ENCODE results near the gene CIRBP.

- no peak for TF ChIP-seq GATA3 (IDR thresholded peaks at IDR 0.05; ENCODE audit: low read depth, low read length)
- TF ChIP-seq GATA2 (IDR thresholded peaks at IDR 0.05; ENCODE audit: low read depth, low read length), result no peak
These were observed 16.0 kb downstream of the CIRBP start for GRCh38 chr19:1284979-1285736.

Measured in SH-SY5Y (cell line).